ENCODE measurements around the gene BCL11B.

The BCL11B gene

GRCh38 chr14:99164712-99165111 is 107.3 kb downstream of the BCL11B start:
- no peak overlapping the region for H3K27ac ChIP-seq
- H3K4me1 ChIP-seq (ENCODE audit: control insufficient read depth in 1 of 2, insufficient read depth in 1 of 2, low read depth in 1 of 2, low read length in 1 of 2): peaks cover 0 to under 1% of the 10 kb centered on the region in 2 experiments
- no peak for TF ChIP-seq CTCF (IDR thresholded peaks at IDR 0.05)
- H3K36me3 ChIP-seq: no peaks in the 10 kb centered on the region
- H3K27me3 ChIP-seq: peaks cover 31% of the 10 kb centered on the region
- H3K4me3 ChIP-seq (ENCODE audit: low read depth in 1 of 2, low read length in 1 of 2): no peak overlapping the region
- H3K9me3 ChIP-seq: no peaks in the 10 kb centered on the region

GRCh38 chr14:99163446-99163845 is 108.6 kb downstream of the BCL11B start:
- Histone ChIP-seq H3K27me3 (peaks cover 31% of the 10 kb centered on the region), H3K4me3 (ENCODE audit: low read depth in 1 of 2, low read length in 1 of 2) (no peak overlapping the region), H3K27ac (no peak overlapping the region), H3K36me3 (no peaks in the 10 kb centered on the region), H3K9me3 (no peaks in the 10 kb centered on the region), H3K4me1 (ENCODE audit: control insufficient read depth in 1 of 2, insufficient read depth in 1 of 2, low read depth in 1 of 2, low read length in 1 of 2) (no peaks in the 10 kb centered on the region)
- no peak for TF ChIP-seq CTCF (IDR thresholded peaks at IDR 0.05)

- Histone ChIP-seq H3K9me3 (no peaks in the 10 kb centered on the region), H3K27ac (no peak overlapping the region), H3K4me3 (ENCODE audit: low read depth in 1 of 2, low read length in 1 of 2) (no peak overlapping the region), H3K4me1 (ENCODE audit: control insufficient read depth in 1 of 2, insufficient read depth in 1 of 2, low read depth in 1 of 2, low read length in 1 of 2) (peaks cover 0 to 6% of the 10 kb centered on the region in 2 experiments), H3K27me3 (peaks cover 16% of the 10 kb centered on the region), H3K36me3 (no peaks in the 10 kb centered on the region)
- TF ChIP-seq CTCF (IDR thresholded peaks at IDR 0.05): no peak
Measured at GRCh38 chr14:99159341-99160340, 112.4 kb downstream of the BCL11B start.

GRCh38 chr14:99158646-99159165 is 113.3 kb downstream of the BCL11B start:
- Histone ChIP-seq H3K4me3 (ENCODE audit: low read depth in 1 of 2, low read length in 1 of 2) (no peak overlapping the region), H3K36me3 (no peaks in the 10 kb centered on the region), H3K4me1 (ENCODE audit: control insufficient read depth in 1 of 2, insufficient read depth in 1 of 2, low read depth in 1 of 2, low read length in 1 of 2) (peaks cover 0 to 6% of the 10 kb centered on the region in 2 experiments), H3K9me3 (no peaks in the 10 kb centered on the region), H3K27me3 (peaks cover 7% of the 10 kb centered on the region), H3K27ac (no peak overlapping the region)
- no peak for TF ChIP-seq CTCF (IDR thresholded peaks at IDR 0.05)

GRCh38 chr14:99158150-99158549 is 113.8 kb downstream of the BCL11B start:
- Histone ChIP-seq H3K4me1 (ENCODE audit: control insufficient read depth in 1 of 2, insufficient read depth in 1 of 2, low read depth in 1 of 2, low read length in 1 of 2) (peaks cover 0 to 6% of the 10 kb centered on the region in 2 experiments), H3K27ac (no peak overlapping the region), H3K9me3 (no peaks in the 10 kb centered on the region), H3K4me3 (ENCODE audit: low read depth in 1 of 2, low read length in 1 of 2) (no peak overlapping the region), H3K36me3 (no peaks in the 10 kb centered on the region), H3K27me3 (peaks cover 7% of the 10 kb centered on the region)
- TF ChIP-seq CTCF (IDR thresholded peaks at IDR 0.05): no peak

Measured in neutrophil (primary cell).